ENCODE results near the gene PDCD6IP.

The PDCD6IP gene

DNA sequence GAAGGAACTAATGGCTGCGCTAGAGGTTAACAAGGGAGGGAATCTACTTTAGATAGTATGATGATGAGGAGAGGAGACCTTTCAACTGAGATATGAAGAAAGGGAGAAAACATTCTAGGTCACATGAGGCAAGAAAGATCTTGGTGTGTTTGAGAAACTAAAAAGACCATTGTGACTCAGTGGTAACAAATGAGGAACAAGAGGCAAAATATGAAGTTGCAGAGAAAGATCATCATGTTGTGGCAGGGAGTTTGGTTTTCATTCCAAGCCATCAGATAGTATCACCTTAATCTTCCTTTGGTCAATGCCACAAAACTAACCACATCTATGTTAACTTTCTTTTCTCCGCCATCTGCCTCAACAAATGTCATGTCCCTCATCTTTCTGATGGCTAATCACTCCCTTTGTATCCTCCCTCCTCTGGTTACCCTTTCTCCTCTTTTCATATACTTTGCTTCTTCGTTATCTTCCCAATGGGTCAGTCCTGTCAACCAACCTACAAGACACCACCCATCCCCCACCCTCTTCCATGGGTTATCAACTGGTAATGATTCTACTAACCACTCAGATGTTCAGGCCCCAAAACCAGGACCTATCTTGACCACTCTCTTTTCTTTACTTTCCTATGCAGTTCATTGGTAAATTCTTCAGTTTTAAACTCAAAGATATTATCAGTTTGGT lies 2.4 kb upstream of the PDCD6IP start:
- TF ChIP-seq POLR2AphosphoS5 (IDR thresholded peaks at IDR 0.05; ENCODE audit: low read depth, low read length) = no peak
- TF ChIP-seq POLR2A (IDR thresholded peaks at IDR 0.05; ENCODE audit: low read depth, low read length) = no peak
- no peak for TF ChIP-seq TAF1 (IDR thresholded peaks at IDR 0.05; ENCODE audit: borderline replicate concordance, low read depth, low read length)
- FAIRE-seq = no peak
- DNase-seq (ENCODE audit: insufficient read length) = no peak

DNA sequence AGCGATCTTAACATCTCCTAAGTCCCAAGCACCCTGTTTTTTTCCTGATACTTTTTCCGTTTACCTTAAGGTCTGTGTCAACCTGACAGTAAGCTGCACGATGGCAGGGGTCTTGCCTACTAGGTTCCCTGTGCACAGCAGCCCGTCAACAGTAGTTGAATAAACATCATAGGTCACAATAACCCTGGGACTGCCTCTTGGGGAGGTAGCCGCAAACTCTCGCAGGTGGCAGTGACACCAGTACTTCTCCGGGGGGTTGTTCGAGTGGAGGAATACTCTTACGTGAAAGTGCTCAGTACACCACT lies 365 bp upstream of the PDCD6IP start:
- DNase-seq (ENCODE audit: insufficient read length) (no peak), FAIRE-seq (no peak)
- no peak for TF ChIP-seq TAF1 (IDR thresholded peaks at IDR 0.05; ENCODE audit: borderline replicate concordance, low read depth, low read length)
- no peak for TF ChIP-seq POLR2AphosphoS5 (IDR thresholded peaks at IDR 0.05; ENCODE audit: low read depth, low read length)
- TF ChIP-seq POLR2A (IDR thresholded peaks at IDR 0.05; ENCODE audit: low read depth, low read length) = no peak

DNA sequence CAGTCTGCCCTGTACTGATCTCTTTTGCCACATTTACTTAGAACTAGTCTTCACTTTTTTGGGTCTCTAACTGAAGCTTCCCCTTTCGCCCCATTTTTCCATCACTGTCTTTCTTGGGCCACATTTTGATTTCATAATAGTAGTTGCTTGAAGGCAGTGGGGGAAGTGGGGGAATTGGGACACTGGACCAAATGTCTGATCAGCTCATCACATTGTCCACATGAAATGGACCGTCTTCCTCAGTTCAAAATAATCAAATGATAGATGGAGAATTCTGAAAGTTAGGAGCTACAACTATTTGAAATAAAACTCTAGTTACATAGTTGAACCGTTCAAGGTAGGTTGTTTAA lies 747 bp downstream of the PDCD6IP start:
- no peak for TF ChIP-seq POLR2AphosphoS5 (IDR thresholded peaks at IDR 0.05; ENCODE audit: low read depth, low read length)
- no peak for TF ChIP-seq POLR2A (IDR thresholded peaks at IDR 0.05; ENCODE audit: low read depth, low read length)
- TF ChIP-seq TAF1 (IDR thresholded peaks at IDR 0.05; ENCODE audit: borderline replicate concordance, low read depth, low read length) = no peak
- FAIRE-seq (no peak), DNase-seq (ENCODE audit: insufficient read length) (no peak)

DNA sequence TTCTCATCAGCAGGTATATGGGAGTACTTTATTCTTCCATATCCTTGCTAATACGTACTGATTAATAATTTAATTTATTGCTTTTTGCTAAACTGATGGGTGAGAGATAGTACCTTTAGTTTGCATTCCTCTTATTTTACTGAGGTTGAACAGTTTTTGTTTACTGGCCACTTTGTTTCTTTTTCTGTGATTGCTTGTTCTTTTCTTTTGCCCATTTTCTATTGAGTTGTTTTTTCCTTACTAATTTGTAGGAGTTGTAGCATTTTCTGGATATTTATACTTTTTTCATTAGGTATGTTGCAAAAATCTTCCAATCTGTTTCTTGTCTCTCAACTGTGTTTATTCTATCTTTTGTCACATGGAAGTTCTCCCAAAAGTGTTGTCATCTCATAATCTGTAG lies 4.8 kb downstream of the PDCD6IP start:
- FAIRE-seq (no peak), DNase-seq (ENCODE audit: insufficient read length) (no peak)
- no peak for TF ChIP-seq POLR2A (IDR thresholded peaks at IDR 0.05; ENCODE audit: low read depth, low read length)
- TF ChIP-seq POLR2AphosphoS5 (IDR thresholded peaks at IDR 0.05; ENCODE audit: low read depth, low read length) = no peak
- no peak for TF ChIP-seq TAF1 (IDR thresholded peaks at IDR 0.05; ENCODE audit: borderline replicate concordance, low read depth, low read length)

DNA sequence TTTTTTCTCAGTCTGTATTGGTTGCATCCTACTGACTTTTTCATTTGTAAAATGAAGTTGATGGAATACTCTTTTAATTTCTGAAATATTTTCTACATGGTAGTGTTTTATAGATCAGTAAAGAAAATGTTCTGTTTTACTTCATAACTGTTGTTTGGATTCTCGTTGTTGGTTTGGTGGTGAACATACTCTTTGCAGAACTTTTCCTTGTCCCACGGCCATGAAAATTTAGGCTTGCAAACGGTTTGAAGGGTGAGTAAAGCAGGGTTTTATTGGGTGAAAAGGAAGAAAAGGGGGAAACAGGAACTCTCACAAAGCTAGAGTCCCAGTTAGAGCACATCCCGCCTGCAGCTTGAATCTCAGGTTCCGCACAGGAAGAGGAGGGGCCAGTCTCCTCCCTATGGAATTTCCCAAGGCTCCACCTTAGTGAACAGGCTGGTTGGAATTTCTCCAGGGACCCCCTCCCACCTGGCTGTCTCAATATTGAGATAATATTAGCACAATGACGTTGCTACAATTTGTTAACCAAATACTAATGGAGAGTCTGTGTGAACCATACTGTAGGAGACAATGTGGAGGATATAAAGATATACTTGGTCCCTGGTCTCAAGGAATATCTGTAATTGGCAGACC lies 5.6 kb downstream of the PDCD6IP start:
- TF ChIP-seq POLR2AphosphoS5 (IDR thresholded peaks at IDR 0.05; ENCODE audit: low read depth, low read length) (no peak), POLR2A (IDR thresholded peaks at IDR 0.05; ENCODE audit: low read depth, low read length) (no peak), TAF1 (IDR thresholded peaks at IDR 0.05; ENCODE audit: borderline replicate concordance, low read depth, low read length) (no peak)
- FAIRE-seq (no peak), DNase-seq (ENCODE audit: insufficient read length) (no peak)

DNA sequence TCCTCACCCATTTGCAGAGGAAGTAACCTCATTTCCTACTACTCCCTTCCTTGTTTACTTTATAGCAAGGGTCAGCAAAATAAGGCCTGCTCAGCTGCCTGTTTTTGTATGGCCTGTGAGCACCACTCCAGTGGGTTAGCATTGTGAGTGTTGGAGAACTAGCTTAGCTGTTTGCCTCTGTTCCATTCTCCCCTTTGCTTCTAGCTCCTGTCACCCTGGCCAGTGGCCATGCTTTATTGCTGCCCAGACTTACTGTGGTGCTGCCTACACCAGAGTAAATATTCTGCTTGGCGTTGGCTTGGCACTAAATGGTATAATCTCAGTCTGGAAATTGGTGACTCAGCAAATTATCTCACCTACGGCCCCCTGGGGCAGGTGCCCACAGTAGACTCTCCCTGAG lies 8.8 kb downstream of the PDCD6IP start:
- DNase-seq (ENCODE audit: insufficient read length) (no peak), FAIRE-seq (no peak)
- no peak for TF ChIP-seq POLR2A (IDR thresholded peaks at IDR 0.05; ENCODE audit: low read depth, low read length)
- TF ChIP-seq TAF1 (IDR thresholded peaks at IDR 0.05; ENCODE audit: borderline replicate concordance, low read depth, low read length) = no peak
- no peak for TF ChIP-seq POLR2AphosphoS5 (IDR thresholded peaks at IDR 0.05; ENCODE audit: low read depth, low read length)

DNA sequence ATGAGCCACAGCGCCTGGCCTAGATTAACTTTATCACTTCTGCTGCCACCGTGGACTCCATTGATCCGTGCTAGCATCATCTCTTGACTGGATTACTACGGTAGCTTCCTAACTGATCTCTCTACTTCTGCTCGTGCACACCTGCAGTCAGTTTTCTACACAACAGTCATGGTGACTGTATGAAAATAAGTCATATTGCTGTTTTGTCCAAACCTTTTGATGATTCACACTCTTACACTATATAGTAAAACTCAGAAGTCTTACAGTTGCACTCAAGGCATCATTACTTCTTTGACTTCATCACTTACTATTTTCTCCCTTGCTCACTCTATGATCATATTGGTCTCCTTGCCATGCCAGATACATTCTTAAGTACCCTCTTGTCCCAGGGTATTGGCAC lies 10.1 kb downstream of the PDCD6IP start:
- FAIRE-seq (no peak), DNase-seq (ENCODE audit: insufficient read length) (no peak)
- TF ChIP-seq TAF1 (IDR thresholded peaks at IDR 0.05; ENCODE audit: borderline replicate concordance, low read depth, low read length) (no peak), POLR2A (IDR thresholded peaks at IDR 0.05; ENCODE audit: low read depth, low read length) (no peak), POLR2AphosphoS5 (IDR thresholded peaks at IDR 0.05; ENCODE audit: low read depth, low read length) (no peak)

DNA sequence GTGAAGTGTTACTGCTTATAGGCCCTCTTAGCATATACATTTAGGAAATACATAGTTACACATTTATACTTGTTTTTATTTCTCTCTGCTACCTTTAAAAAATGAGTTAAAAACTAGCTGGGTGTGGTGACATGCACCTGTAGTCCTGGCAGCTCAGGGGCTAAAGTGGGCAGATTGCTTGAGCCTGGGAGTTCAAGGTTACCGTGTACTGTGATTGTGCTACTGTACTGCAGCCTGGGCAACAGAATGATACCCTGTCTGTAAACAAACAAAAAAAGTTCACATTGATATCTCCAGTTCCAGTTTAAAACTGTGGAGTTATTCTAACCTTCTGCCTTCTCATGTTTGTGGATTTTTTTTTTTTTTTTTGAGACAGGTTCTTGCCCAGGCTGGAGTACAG lies 12.1 kb downstream of the PDCD6IP start:
- no peak for DNase-seq (ENCODE audit: insufficient read length)
- no peak for FAIRE-seq
- no peak for TF ChIP-seq POLR2AphosphoS5 (IDR thresholded peaks at IDR 0.05; ENCODE audit: low read depth, low read length)
- TF ChIP-seq TAF1 (IDR thresholded peaks at IDR 0.05; ENCODE audit: borderline replicate concordance, low read depth, low read length) = no peak
- TF ChIP-seq POLR2A (IDR thresholded peaks at IDR 0.05; ENCODE audit: low read depth, low read length) = no peak

DNA sequence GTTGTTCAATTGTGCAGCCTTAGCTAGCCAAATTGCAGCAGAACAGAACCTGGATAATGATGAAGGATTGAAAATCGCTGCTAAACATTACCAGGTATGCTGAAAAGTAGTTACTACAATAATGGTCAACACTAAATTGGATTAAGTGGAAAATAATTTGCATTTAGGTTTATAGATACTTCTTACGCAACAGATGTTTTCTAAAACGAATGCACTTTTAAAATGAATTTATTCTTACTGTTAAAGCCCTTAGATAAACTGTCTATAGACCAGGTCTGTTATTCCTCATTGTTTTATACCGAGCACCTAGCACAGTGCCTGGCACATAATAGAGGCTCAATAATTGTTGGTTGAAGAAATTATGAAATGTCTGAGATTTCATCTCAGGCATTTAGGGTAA lies 23.6 kb downstream of the PDCD6IP start:
- FAIRE-seq (no peak), DNase-seq (ENCODE audit: insufficient read length) (no peak)
- TF ChIP-seq TAF1 (IDR thresholded peaks at IDR 0.05; ENCODE audit: borderline replicate concordance, low read depth, low read length) (no peak), POLR2AphosphoS5 (IDR thresholded peaks at IDR 0.05; ENCODE audit: low read depth, low read length) (no peak), POLR2A (IDR thresholded peaks at IDR 0.05; ENCODE audit: low read depth, low read length) (no peak)

DNA sequence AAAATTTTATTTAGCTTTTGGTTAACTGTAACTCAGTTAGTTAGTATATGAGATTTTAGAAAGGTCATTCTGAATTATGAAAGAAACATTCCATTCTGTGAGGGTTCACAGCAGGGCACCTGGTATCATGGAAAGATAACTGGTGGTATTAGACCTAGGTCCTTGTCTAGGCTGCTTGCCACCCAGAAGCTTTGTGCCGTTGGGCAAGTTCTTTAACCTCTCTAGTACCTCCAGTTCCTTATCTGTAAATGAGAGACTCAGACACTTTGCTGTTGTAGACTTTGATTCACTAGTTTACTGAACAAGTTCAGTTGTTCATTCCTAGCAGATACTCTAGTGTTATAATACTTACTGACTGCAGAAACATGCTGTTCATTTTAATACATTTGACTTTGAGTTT lies 25.4 kb downstream of the PDCD6IP start:
- TF ChIP-seq POLR2A (IDR thresholded peaks at IDR 0.05; ENCODE audit: low read depth, low read length) = no peak
- TF ChIP-seq TAF1 (IDR thresholded peaks at IDR 0.05; ENCODE audit: borderline replicate concordance, low read depth, low read length) = no peak
- no peak for TF ChIP-seq POLR2AphosphoS5 (IDR thresholded peaks at IDR 0.05; ENCODE audit: low read depth, low read length)
- DNase-seq (ENCODE audit: insufficient read length) (no peak), FAIRE-seq (no peak)

DNA sequence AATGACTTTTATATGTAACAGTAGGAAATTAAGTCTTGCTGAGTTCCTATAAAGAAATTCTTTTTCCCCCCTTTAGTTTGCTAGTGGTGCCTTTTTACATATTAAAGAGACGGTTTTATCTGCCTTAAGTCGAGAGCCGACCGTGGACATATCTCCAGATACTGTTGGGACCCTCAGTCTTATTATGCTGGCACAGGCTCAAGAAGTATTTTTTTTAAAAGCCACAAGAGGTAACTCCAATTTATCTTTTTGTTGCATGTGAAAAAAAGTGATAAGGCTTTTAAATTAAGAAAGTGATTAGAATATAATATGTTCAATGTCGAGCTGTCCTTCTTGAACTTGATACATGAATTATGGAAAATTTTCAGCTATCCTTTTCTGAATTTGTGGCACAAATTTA lies 26.7 kb downstream of the PDCD6IP start:
- FAIRE-seq = no peak
- no peak for DNase-seq (ENCODE audit: insufficient read length)
- TF ChIP-seq POLR2AphosphoS5 (IDR thresholded peaks at IDR 0.05; ENCODE audit: low read depth, low read length) = no peak

DNA sequence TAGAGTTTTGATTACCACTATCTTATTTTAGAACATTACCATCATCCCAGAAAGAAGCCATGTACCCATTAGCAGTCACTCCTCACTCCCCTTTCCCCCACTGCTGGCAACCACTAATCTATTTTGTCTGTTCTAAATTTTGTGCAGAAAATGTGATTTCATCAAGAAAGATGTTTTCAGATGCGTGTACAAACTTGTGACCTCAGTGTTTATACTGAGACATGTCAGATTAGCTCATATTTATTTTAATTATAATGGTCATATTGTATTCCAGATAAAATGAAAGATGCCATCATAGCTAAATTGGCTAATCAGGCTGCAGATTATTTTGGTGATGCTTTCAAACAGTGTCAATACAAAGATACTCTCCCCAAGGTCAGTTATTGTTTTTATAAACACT lies 27.8 kb downstream of the PDCD6IP start:
- FAIRE-seq (no peak), DNase-seq (ENCODE audit: insufficient read length) (no peak)
- no peak for TF ChIP-seq POLR2AphosphoS5 (IDR thresholded peaks at IDR 0.05; ENCODE audit: low read depth, low read length)
- TF ChIP-seq POLR2A (IDR thresholded peaks at IDR 0.05; ENCODE audit: low read depth, low read length) = no peak

DNA sequence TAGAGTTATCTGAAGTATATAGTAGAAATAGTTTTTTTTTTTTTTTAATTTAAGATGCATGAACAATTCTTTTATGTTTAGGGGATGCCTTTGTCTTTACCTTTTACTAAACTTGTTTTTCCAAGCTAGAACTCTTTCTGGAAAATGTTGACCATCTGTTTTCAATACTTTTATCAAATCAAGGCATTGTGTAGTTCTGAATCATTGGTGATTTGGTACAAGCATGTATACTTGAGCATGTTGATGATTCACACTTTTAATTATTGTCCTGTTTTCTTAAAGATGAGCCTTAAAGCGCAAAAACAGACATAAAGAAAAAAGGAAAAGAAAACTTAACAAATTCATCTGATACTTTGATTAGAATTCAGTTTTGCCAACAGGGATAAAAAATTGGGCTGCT lies 28.3 kb downstream of the PDCD6IP start:
- no peak for TF ChIP-seq TAF1 (IDR thresholded peaks at IDR 0.05; ENCODE audit: borderline replicate concordance, low read depth, low read length)
- TF ChIP-seq POLR2A (IDR thresholded peaks at IDR 0.05; ENCODE audit: low read depth, low read length) = no peak
- no peak for TF ChIP-seq POLR2AphosphoS5 (IDR thresholded peaks at IDR 0.05; ENCODE audit: low read depth, low read length)
- FAIRE-seq = no peak
- DNase-seq (ENCODE audit: insufficient read length) = no peak

All from GM12892 (cell line).